Measurements from ENCODE around the gene PPM1H. TPM values are rescaled to one million over a fixed set of nuclear protein-coding genes. Genes with fewer than 3 reads are reported as not detected.

The PPM1H gene
- total RNA-seq, 1 experiment from 2014 or later: 37.1 TPM

DNA sequence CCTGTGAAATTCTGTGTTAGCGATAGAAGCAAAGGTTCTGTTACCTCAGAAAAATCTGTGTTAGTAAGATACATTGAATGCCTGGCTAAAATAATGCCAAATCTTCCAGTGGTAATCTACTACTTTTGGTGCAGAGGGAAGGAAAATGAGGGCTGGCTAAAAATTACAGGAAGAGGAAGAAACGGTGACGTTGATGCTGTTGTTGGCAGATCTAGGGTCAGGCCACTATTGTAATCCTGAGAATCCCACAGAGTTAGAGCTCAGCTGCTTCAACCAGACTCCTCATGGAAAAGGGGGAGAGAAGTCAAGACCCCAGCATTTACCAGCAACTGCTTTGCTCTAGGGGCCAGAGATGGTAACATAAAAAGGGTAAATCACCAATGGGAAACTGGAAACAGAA, 145.1 kb downstream of the PPM1H start:
- Mint-ChIP-seq H3K4me3 (no peak overlapping the region), H3K27ac (0 out of 2 replicates have a peak overlapping the region, but pooled peaks have one; percentile 13), H3K4me1 (peaks cover 51% of the 10 kb centered on the region), H3K9me3 (no peaks in the 10 kb centered on the region), H3K36me3 (peaks cover 9% of the 10 kb centered on the region; the same call in 1 of the 2 replicates), H3K27me3 (ENCODE audit: low read depth) (no peaks in the 10 kb centered on the region)
- CTCF ChIA-PET: interaction anchor here (1.0 to 1.7 kb wide), 2 partner anchors 9 to 208 kb away, joined by 6 read pairs; no protein-coding TSS in a partner anchor
- ATAC-seq (no peak), DNase-seq (ENCODE audit: low spot score) (no peak)
- POLR2A ChIA-PET: no interaction called here
- TF ChIP-seq CREB1 (CRISPR knock-in tag; IDR thresholded peaks at IDR 0.05): no peak
- TF ChIP-seq, protein P1, sequence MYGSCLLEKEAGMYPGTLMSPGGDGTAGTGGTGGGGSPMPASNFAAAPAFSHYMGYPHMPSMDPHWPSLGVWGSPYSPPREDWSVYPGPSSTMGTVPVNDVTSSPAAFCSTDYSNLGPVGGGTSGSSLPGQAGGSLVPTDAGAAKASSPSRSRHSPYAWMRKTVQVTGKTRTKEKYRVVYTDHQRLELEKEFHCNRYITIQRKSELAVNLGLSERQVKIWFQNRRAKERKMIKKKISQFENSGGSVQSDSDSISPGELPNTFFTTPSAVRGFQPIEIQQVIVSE (CRISPR knock-in tag; IDR thresholded peaks at IDR 0.05; ENCODE audit: borderline replicate concordance): no peak
- TF ChIP-seq, protein P2, sequence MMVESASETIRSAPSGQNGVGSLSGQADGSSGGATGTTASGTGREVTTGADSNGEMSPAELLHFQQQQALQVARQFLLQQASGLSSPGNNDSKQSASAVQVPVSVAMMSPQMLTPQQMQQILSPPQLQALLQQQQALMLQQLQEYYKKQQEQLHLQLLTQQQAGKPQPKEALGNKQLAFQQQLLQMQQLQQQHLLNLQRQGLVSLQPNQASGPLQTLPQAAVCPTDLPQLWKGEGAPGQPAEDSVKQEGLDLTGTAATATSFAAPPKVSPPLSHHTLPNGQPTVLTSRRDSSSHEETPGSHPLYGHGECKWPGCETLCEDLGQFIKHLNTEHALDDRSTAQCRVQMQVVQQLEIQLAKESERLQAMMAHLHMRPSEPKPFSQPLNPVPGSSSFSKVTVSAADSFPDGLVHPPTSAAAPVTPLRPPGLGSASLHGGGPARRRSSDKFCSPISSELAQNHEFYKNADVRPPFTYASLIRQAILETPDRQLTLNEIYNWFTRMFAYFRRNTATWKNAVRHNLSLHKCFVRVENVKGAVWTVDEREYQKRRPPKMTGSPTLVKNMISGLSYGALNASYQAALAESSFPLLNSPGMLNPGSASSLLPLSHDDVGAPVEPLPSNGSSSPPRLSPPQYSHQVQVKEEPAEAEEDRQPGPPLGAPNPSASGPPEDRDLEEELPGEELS (CRISPR knock-in tag; IDR thresholded peaks at IDR 0.05): no peak
- no peak for TF ChIP-seq ZNF512 (CRISPR knock-in tag; IDR thresholded peaks at IDR 0.05; ENCODE audit: borderline replicate concordance)
- TF ChIP-seq, protein P3, sequence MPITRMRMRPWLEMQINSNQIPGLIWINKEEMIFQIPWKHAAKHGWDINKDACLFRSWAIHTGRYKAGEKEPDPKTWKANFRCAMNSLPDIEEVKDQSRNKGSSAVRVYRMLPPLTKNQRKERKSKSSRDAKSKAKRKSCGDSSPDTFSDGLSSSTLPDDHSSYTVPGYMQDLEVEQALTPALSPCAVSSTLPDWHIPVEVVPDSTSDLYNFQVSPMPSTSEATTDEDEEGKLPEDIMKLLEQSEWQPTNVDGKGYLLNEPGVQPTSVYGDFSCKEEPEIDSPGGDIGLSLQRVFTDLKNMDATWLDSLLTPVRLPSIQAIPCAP (CRISPR knock-in tag; IDR thresholded peaks at IDR 0.05): no peak
- no peak for TF ChIP-seq ZNF138 (CRISPR knock-in tag; conservative IDR thresholded peaks at IDR 0.05)
- TF ChIP-seq GABPB1 (CRISPR knock-in tag; IDR thresholded peaks at IDR 0.05): no peak
- no peak for TF ChIP-seq TCF7 (CRISPR knock-in tag; IDR thresholded peaks at IDR 0.05; ENCODE audit: low read depth)
- no peak for TF ChIP-seq ZNF671 (CRISPR knock-in tag; IDR thresholded peaks at IDR 0.05)
- no peak for TF ChIP-seq FOXP1 (CRISPR knock-in tag; IDR thresholded peaks at IDR 0.05; ENCODE audit: borderline replicate concordance)
- no peak for TF ChIP-seq GRHL2 (CRISPR knock-in tag; IDR thresholded peaks at IDR 0.05; ENCODE audit: insufficient replicate concordance, severe bottlenecking)
- no peak for TF ChIP-seq ETV6 (CRISPR knock-in tag; IDR thresholded peaks at IDR 0.05)
- TF ChIP-seq ZNF281 (CRISPR knock-in tag; IDR thresholded peaks at IDR 0.05): no peak
- TF ChIP-seq ZNF121 (CRISPR knock-in tag; IDR thresholded peaks at IDR 0.05): no peak
- TF ChIP-seq PREB (CRISPR knock-in tag; IDR thresholded peaks at IDR 0.05; ENCODE audit: borderline replicate concordance): no peak
- no peak for TF ChIP-seq RELA (CRISPR knock-in tag; IDR thresholded peaks at IDR 0.05; ENCODE audit: borderline replicate concordance)
- no peak for TF ChIP-seq ELF4 (CRISPR knock-in tag; IDR thresholded peaks at IDR 0.05; ENCODE audit: low read depth)
- TF ChIP-seq IRF2 (CRISPR knock-in tag; IDR thresholded peaks at IDR 0.05; ENCODE audit: borderline replicate concordance, low read depth): no peak
- no peak for TF ChIP-seq OVOL2 (CRISPR knock-in tag; IDR thresholded peaks at IDR 0.05; ENCODE audit: borderline replicate concordance)

Measured in WTC11 (cell line).